ENCODE measurements around the gene PUM1. TPM values are rescaled to one million over a fixed set of nuclear protein-coding genes. Genes with fewer than 3 reads are reported as not detected.

The PUM1 gene
- total and polyA plus RNA-seq, 2 of the 4 experiments (the other 2 are of a cell fraction): 75.4 to 137 TPM

DNA sequence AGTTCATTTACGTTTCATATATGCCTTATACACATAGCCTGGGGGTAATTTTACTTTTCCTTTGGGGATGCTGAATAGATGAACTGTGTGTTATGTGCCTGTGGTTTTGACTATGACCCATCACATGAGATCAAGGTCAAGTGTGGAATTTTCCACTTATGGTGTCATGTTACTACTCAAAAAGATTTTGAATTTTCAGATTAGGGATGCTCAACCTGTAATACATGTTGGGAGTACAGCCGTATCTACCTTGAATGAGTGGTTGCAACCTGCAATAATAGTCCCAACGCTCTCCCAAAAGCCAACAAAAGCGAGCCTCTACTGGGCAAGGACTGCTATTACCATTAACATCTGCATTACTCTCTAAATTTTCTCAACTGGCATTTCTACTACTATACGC lies 88.4 kb downstream of the PUM1 start:
- H4K20me1 ChIP-seq (ENCODE audit: insufficient read depth, low read length): peaks cover 32% of the 10 kb centered on the region
- POLR2A ChIA-PET (ENCODE audit: unreplicated experiment): no interaction called here

More for the DNA sequence above, 88.4 kb downstream of the PUM1 start:
- Histone ChIP-seq H3K9me1 (ENCODE audit: insufficient read depth, low read length) (peaks cover 2% of the 10 kb centered on the region), H2BK5ac (ENCODE audit: low read depth, low read length, poor library complexity, severe bottlenecking) (peak overlapping the region; percentile 29), H3K79me1 (ENCODE audit: low read depth in 1 of 2, low read length in 2 of 2) (peaks cover 39 to 66% of the 10 kb centered on the region in 2 experiments; a peak in 3 of 4 replicates), H3K4me2 (ENCODE audit: low read depth, low read length) (no peak overlapping the region; the same call in 1 of the 2 replicates), H3K14ac (replicated peaks; ENCODE audit: low read depth, low read length) (no peak overlapping the region), H2BK120ac (ENCODE audit: low read depth, low read length) (no peak overlapping the region), H3K4me3 (ENCODE audit: insufficient read depth, low read depth, low read length) (no peak overlapping the region), H4K5ac (ENCODE audit: low read depth, low read length) (no peak overlapping the region), H3K23ac (ENCODE audit: low read depth, low read length) (0 out of 2 replicates have a peak overlapping the region, but pooled peaks have one; percentile 26), H3K9ac (ENCODE audit: low read depth, low read length) (no peak overlapping the region), H3K27ac (ENCODE audit: insufficient read depth, low read length) (no peak overlapping the region), H4K8ac (ENCODE audit: low read depth in 2 of 2, low read length in 2 of 2) (no peak overlapping the region), H2AK5ac (ENCODE audit: low read depth, low read length) (no peak overlapping the region; the same call in 1 of the 2 replicates), H3K36me3 (ENCODE audit: control insufficient read depth, insufficient read depth, low read length) (peaks cover 31% of the 10 kb centered on the region), H3K18ac (ENCODE audit: low read depth, low read length) (no peak overlapping the region), H4K91ac (ENCODE audit: insufficient read depth, low read depth, low read length) (no peak overlapping the region), H3K27me3 (ENCODE audit: control insufficient read depth, insufficient read depth, low read length) (no peaks in the 10 kb centered on the region), H3K9me3 (ENCODE audit: control insufficient read depth, insufficient read depth, low read length) (no peaks in the 10 kb centered on the region), H3K56ac (ENCODE audit: extremely low read depth, insufficient read depth, low read length) (no peak overlapping the region), H2BK20ac (ENCODE audit: low read depth, low read length) (no peak overlapping the region), H2BK15ac (ENCODE audit: low read depth, low read length) (no peak overlapping the region), H2AFZ (replicated peaks; ENCODE audit: low read length, poor library complexity) (no peak overlapping the region), H3K4ac (ENCODE audit: low read depth, low read length) (no peak overlapping the region), H2AK9ac (replicated peaks; ENCODE audit: low read depth, low read length, poor library complexity) (no peak overlapping the region), H3K4me1 (ENCODE audit: control insufficient read depth, insufficient read depth, low read length) (peaks cover 7% of the 10 kb centered on the region; the same call in 1 of the 2 replicates)
- no TSS peak for BruUV-seq (replicated peaks)
- intact Hi-C loops (cut with micrococcal nuclease): no loop called here
- dilution Hi-C loops (cut with HindIII; ENCODE audit: low sequenced_read_pairs, unreplicated experiment): no loop called here
- peak; percentile 76 for DNase-seq
- peak; percentile 65; the same call in 1 of the 2 replicates for TF ChIP-seq BHLHE40 (IDR thresholded peaks at IDR 0.05; ENCODE audit: low read depth, low read length)
- no peak for TF ChIP-seq RFX5 (IDR thresholded peaks at IDR 0.05; ENCODE audit: low read depth, low read length)
- 100% methylated on average over 1 of the region's 5 CpGs; no CpG with 5 or more reads in 1 of the 2 experiments for WGBS, 2 experiments (ENCODE audit: extremely low coverage in 2 of 2, insufficient read length in 1 of 2)
- in situ Hi-C loops (cut with MboI; ENCODE audit: low sequenced_read_pairs): no loop called here
- CTCF ChIA-PET: no interaction called here
- ATAC-seq (ENCODE audit: low read depth): peak; percentile 74

Measured in IMR-90 (cell line).